HUES48 (cell line): ENCODE data around the gene YPEL2.

Experiments used
- H3K27ac ChIP-seq: one replicate; pipeline ENCODE4 v1.7.0; 2013; ENCODE audit warnings: low read depth, low read length, inconsistent platforms
- H3K27me3 ChIP-seq: 2 replicates; pipeline ENCODE4 v1.6.1; 2013; ENCODE audit warnings: mild to moderate bottlenecking, low read length; ENCODE audit not compliant: control insufficient read depth, insufficient read depth
- H3K36me3 ChIP-seq: 2 replicates; pipeline ENCODE4 v1.6.1; 2013; ENCODE audit warnings: low read length; ENCODE audit not compliant: control insufficient read depth, insufficient read depth
- H3K4me1 ChIP-seq: 2 replicates; pipeline ENCODE4 v1.6.1; 2013; ENCODE audit warnings: mild to moderate bottlenecking, low read length; ENCODE audit not compliant: control insufficient read depth, insufficient read depth
- H3K4me3 ChIP-seq: 2 replicates; pipeline ENCODE4 v1.5.1; 2013; ENCODE audit warnings: mild to moderate bottlenecking, low read depth, low read length
- H3K9ac ChIP-seq: 2 replicates; pipeline ENCODE4 v1.6.1; 2013; ENCODE audit warnings: mild to moderate bottlenecking, low read depth, low read length, moderate library complexity
- H3K9me3 ChIP-seq: 2 replicates; pipeline ENCODE4 v1.6.1; 2013; ENCODE audit warnings: low read length; ENCODE audit not compliant: control insufficient read depth, insufficient read depth

YPEL2 gene

GRCh38 chr17:59371416-59372100 lies 40.1 kb downstream of the YPEL2 start:
- no peak overlapping the region for H3K27ac ChIP-seq

GRCh38 chr17:59372138-59372751 lies 40.8 kb downstream of the YPEL2 start:
- no peaks in the 10 kb centered on the region for H3K9me3 ChIP-seq
- H3K36me3 ChIP-seq: no peaks in the 10 kb centered on the region
- H3K9ac ChIP-seq: no peak overlapping the region
- peaks cover 24% of the 10 kb centered on the region for H3K4me1 ChIP-seq
- H3K27me3 ChIP-seq: no peaks in the 10 kb centered on the region
- no peak overlapping the region for H3K27ac ChIP-seq
- no peak overlapping the region for H3K4me3 ChIP-seq

More at GRCh38 chr17:59371416-59372100, 40.1 kb downstream of the YPEL2 start:
- Histone ChIP-seq H3K4me3 (no peak overlapping the region), H3K4me1 (peaks cover 31% of the 10 kb centered on the region), H3K9ac (no peak overlapping the region), H3K27me3 (no peaks in the 10 kb centered on the region), H3K36me3 (no peaks in the 10 kb centered on the region), H3K9me3 (no peaks in the 10 kb centered on the region)

- no peaks in the 10 kb centered on the region for H3K27me3 ChIP-seq
- H3K27ac ChIP-seq: no peak overlapping the region
- H3K9me3 ChIP-seq: no peaks in the 10 kb centered on the region
- H3K36me3 ChIP-seq: no peaks in the 10 kb centered on the region
- no peak overlapping the region for H3K4me3 ChIP-seq
- H3K9ac ChIP-seq: no peak overlapping the region
- peaks cover 15% of the 10 kb centered on the region; the same call in 1 of the 2 replicates for H3K4me1 ChIP-seq
These were observed 42.5 kb downstream of the YPEL2 start for GRCh38 chr17:59373882-59374495.

- H3K4me3 ChIP-seq: no peak overlapping the region
- H3K27ac ChIP-seq: no peak overlapping the region
- H3K36me3 ChIP-seq: no peaks in the 10 kb centered on the region
- H3K4me1 ChIP-seq: peaks cover 11% of the 10 kb centered on the region; the same call in 1 of the 2 replicates
- H3K27me3 ChIP-seq: no peaks in the 10 kb centered on the region
- H3K9me3 ChIP-seq: no peaks in the 10 kb centered on the region
- no peak overlapping the region for H3K9ac ChIP-seq
These were observed 43.2 kb downstream of the YPEL2 start for GRCh38 chr17:59374612-59375011.

- H3K9ac ChIP-seq: no peak overlapping the region
- peaks cover 3% of the 10 kb centered on the region; the same call in 1 of the 2 replicates for H3K4me1 ChIP-seq
- H3K27ac ChIP-seq: no peak overlapping the region
- no peak overlapping the region for H3K4me3 ChIP-seq
- H3K36me3 ChIP-seq: no peaks in the 10 kb centered on the region
- H3K9me3 ChIP-seq: no peaks in the 10 kb centered on the region
- H3K27me3 ChIP-seq: no peaks in the 10 kb centered on the region
These were observed 44.4 kb downstream of the YPEL2 start for GRCh38 chr17:59375857-59376256.

GRCh38 chr17:59376506-59376905 lies 45.1 kb downstream of the YPEL2 start:
- H3K36me3 ChIP-seq: no peaks in the 10 kb centered on the region
- H3K9ac ChIP-seq: no peak overlapping the region
- no peak overlapping the region for H3K4me3 ChIP-seq
- H3K9me3 ChIP-seq: no peaks in the 10 kb centered on the region
- H3K27me3 ChIP-seq: no peaks in the 10 kb centered on the region
- H3K27ac ChIP-seq: no peak overlapping the region
- no peaks in the 10 kb centered on the region for H3K4me1 ChIP-seq

- Histone ChIP-seq H3K27ac (no peak overlapping the region), H3K4me3 (no peak overlapping the region), H3K36me3 (no peaks in the 10 kb centered on the region), H3K27me3 (no peaks in the 10 kb centered on the region), H3K9ac (no peak overlapping the region), H3K4me1 (no peaks in the 10 kb centered on the region), H3K9me3 (no peaks in the 10 kb centered on the region)
These were observed 46.0 kb downstream of the YPEL2 start for GRCh38 chr17:59377410-59377809.

- Histone ChIP-seq H3K27ac (no peak overlapping the region), H3K36me3 (no peaks in the 10 kb centered on the region), H3K9me3 (no peaks in the 10 kb centered on the region), H3K9ac (no peak overlapping the region), H3K27me3 (no peaks in the 10 kb centered on the region), H3K4me3 (no peak overlapping the region), H3K4me1 (no peaks in the 10 kb centered on the region)
These were observed 47.2 kb downstream of the YPEL2 start for GRCh38 chr17:59378675-59379074.

GRCh38 chr17:59380474-59380873 lies 49.0 kb downstream of the YPEL2 start:
- no peaks in the 10 kb centered on the region for H3K27me3 ChIP-seq
- no peak overlapping the region for H3K9ac ChIP-seq
- H3K9me3 ChIP-seq: no peaks in the 10 kb centered on the region
- no peak overlapping the region for H3K27ac ChIP-seq
- no peak overlapping the region for H3K4me3 ChIP-seq
- H3K36me3 ChIP-seq: no peaks in the 10 kb centered on the region
- H3K4me1 ChIP-seq: peaks cover 3% of the 10 kb centered on the region; the same call in 1 of the 2 replicates

GRCh38 chr17:59381716-59382570 lies 50.5 kb downstream of the YPEL2 start:
- Histone ChIP-seq H3K27ac (no peak overlapping the region), H3K9ac (no peak overlapping the region), H3K27me3 (no peaks in the 10 kb centered on the region), H3K9me3 (no peaks in the 10 kb centered on the region), H3K36me3 (no peaks in the 10 kb centered on the region), H3K4me3 (no peak overlapping the region), H3K4me1 (peaks cover 3% of the 10 kb centered on the region; the same call in 1 of the 2 replicates)
